Stomach (tissue), 4 donors: Measurements from ENCODE around the gene TMEM254.

Source experiments
- POLR2AphosphoS5 ChIP-seq, 3 donors: sonication (generic); formaldehyde crosslinking; IDR thresholded peaks; one replicate each; pipeline ENCODE4 v1.6.1; 2016; ENCODE audit warnings: antibody characterized with exemption in 3 of 3
- TF ChIP-seq, protein P1 (sequence below), 7 experiments: fragments of 450-650 bp in 4 of 7; fragments of 200-600 bp in 3 of 7; sonication (generic) in 3 of 7; IDR thresholded peaks; one replicate each; pipeline ENCODE4 v1.5.1; 2016 to 2019; ENCODE audit warnings: antibody characterized with exemption in 7 of 7, control low read depth in 2 of 7, mild to moderate bottlenecking in 1 of 7

DNA sequence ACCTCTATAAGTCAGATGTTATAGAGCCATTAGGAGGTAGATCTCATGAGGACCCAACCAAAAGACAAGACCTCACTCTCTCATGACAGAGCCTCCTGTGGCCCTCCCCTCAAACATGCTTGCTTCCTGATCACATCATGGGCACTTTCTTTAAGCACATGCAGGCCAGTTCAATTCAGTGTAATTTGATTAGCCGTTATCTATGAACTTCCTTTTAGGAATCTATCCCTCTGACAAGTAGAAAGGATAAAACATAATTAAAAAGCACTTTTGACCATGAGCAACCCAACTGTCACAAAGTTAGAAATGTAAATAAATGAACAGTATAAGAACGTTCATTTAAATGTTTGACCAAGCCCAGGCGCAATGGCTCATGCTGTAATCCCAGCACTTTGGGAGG, 27.7 kb upstream of the TMEM254 start:
- TF ChIP-seq POLR2AphosphoS5 (IDR thresholded peaks at IDR 0.05) = no peak
- TF ChIP-seq, protein P1, sequence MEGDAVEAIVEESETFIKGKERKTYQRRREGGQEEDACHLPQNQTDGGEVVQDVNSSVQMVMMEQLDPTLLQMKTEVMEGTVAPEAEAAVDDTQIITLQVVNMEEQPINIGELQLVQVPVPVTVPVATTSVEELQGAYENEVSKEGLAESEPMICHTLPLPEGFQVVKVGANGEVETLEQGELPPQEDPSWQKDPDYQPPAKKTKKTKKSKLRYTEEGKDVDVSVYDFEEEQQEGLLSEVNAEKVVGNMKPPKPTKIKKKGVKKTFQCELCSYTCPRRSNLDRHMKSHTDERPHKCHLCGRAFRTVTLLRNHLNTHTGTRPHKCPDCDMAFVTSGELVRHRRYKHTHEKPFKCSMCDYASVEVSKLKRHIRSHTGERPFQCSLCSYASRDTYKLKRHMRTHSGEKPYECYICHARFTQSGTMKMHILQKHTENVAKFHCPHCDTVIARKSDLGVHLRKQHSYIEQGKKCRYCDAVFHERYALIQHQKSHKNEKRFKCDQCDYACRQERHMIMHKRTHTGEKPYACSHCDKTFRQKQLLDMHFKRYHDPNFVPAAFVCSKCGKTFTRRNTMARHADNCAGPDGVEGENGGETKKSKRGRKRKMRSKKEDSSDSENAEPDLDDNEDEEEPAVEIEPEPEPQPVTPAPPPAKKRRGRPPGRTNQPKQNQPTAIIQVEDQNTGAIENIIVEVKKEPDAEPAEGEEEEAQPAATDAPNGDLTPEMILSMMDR (IDR thresholded peaks at IDR 0.05) = no peak
